Spleen (tissue), 11 donors: ENCODE measurements around the gene DENND6B. TPM values are rescaled to one million over a fixed set of nuclear protein-coding genes. Genes with fewer than 3 reads are reported as not detected.

ENCODE experiments used
- DNase-seq: peaks from one replicate; pipeline ENCODE4 v3.0.0-alpha.2; 2020
- H3K27ac ChIP-seq, 8 donors: fragments of 200-600 bp; sonication (generic) in 7 of 8; 1 replicate in 4 of 8; 2 replicates in 4 of 8; pipeline versions ENCODE4 v1.5.0 to v1.8.0; 2016 to 2021; ENCODE audit warnings: inconsistent platforms in 4 of 8, mild to moderate bottlenecking in 4 of 8, moderate library complexity in 1 of 8
- H3K27me3 ChIP-seq, 7 donors: fragments of 200-600 bp; sonication (generic) in 6 of 7; replicated peaks in 1 of 7; 1 replicate in 4 of 7; 2 replicates in 3 of 7; pipeline versions ENCODE4 v1.5.0 to v1.8.0; 2016 to 2021; ENCODE audit warnings: inconsistent platforms in 3 of 7, mild to moderate bottlenecking in 1 of 7
- H3K36me3 ChIP-seq, 6 donors: fragments of 200-600 bp; sonication (generic) in 5 of 6; 1 replicate in 4 of 6; 2 replicates in 2 of 6; pipeline versions ENCODE4 v1.5.0 to v1.8.0; 2016 to 2021; ENCODE audit warnings: inconsistent platforms in 2 of 6
- H3K4me1 ChIP-seq, 6 donors: fragments of 200-600 bp; sonication (generic) in 5 of 6; 1 replicate in 3 of 6; 2 replicates in 3 of 6; pipeline versions ENCODE4 v1.5.0 to v1.8.0; 2016 to 2021; ENCODE audit warnings: inconsistent platforms in 3 of 6
- H3K4me3 ChIP-seq, 8 donors: fragments of 200-600 bp; sonication (generic) in 7 of 8; 1 replicate in 4 of 8; 2 replicates in 4 of 8; pipeline versions ENCODE4 v1.5.0 to v1.8.0; 2016 to 2021; ENCODE audit warnings: inconsistent platforms in 4 of 8, mild to moderate bottlenecking in 4 of 8, moderate library complexity in 2 of 8
- H3K9me3 ChIP-seq, 8 donors: fragments of 200-600 bp; sonication (generic) in 7 of 8; 1 replicate in 4 of 8; 2 replicates in 4 of 8; pipeline versions ENCODE4 v1.5.0 to v1.8.0; 2016 to 2021; ENCODE audit warnings: inconsistent platforms in 4 of 8
- POLR2A ChIP-seq, 3 donors: fragments of 450-650 bp; IDR thresholded peaks; one replicate each; pipeline ENCODE4 v1.5.1; 2017; ENCODE audit warnings: antibody characterized with exemption in 3 of 3, mild to moderate bottlenecking in 1 of 3
- POLR2AphosphoS5 ChIP-seq, 3 donors: sonication (generic); formaldehyde crosslinking; IDR thresholded peaks; one replicate each; pipeline ENCODE4 v1.5.1; 2017; ENCODE audit warnings: antibody characterized with exemption in 3 of 3
- WGBS, 5 donors: extraction: QIAGEN DNeasy Blood & Tissue Kit in 3 of 5; methylation state at CpG; one replicate each; pipeline versions ENCODE4 v1.1.5 to v1.1.7; 2013 to 2018; 5-methylcytosine and 5-hydroxymethylcytosine counted together
- intact Hi-C: fragments of 100-400 bp; cut with DNase I; formaldehyde crosslinking; loops from one replicate; pipeline ENCODE4 v1.15.0; 2023; ENCODE audit warnings: low total_unique reads
- polyA plus RNA-seq, 3 donors: library from polyadenylated mRNA; stranded (reverse); fragments of 200-250 nt; gene quantifications; one replicate each; pipeline ENCODE4 v1.2.1, GENCODE V29; 2013
- total RNA-seq, 7 donors: library from RNA; depleted of rRNA in 3 of 7; stranded (reverse); fragments of >200 nt in 3 of 7; fragmentation: NEBNext Ultra II Directional in 4 of 7; extraction: Animal tissue kit (Norgen Biotek cat#: 25700) in 4 of 7; gene quantifications; one replicate each; pipeline versions ENCODE4 v1.1.0 to v1.2.1, GENCODE V29; 2016 to 2021
- TF ChIP-seq, protein P1 (sequence below), 11 experiments: fragments of 200-600 bp in 7 of 11; fragments of 450-650 bp in 4 of 11; sonication (generic) in 4 of 11; IDR thresholded peaks in 8 of 11; conservative IDR thresholded peaks in 3 of 11; 1 replicate in 7 of 11; 2 replicates in 4 of 11; pipeline versions ENCODE4 v1.4.0 to v1.8.0; 2016 to 2021; ENCODE audit warnings: antibody characterized with exemption in 11 of 11, inconsistent platforms in 4 of 11, mild to moderate bottlenecking in 1 of 11
- donor health status: healthy with polysubstance abuse.
- donor health status: DM: no; HTN: no; CAD: no; lungs with moderate emphysema.
- donor health status: DM: no; HTN: no; CAD: no.
- donor health status: Bipolar disorder and iron deficiency.
- donor health status: healthy.
- donor health status: DM: no; HTN: no; CAD: no.
- donor health status: DM: yes; HTN: yes; CAD: no.

DENND6B gene
- total and polyA plus RNA-seq, 10 donors: 4.5 to 10.4 (median 6.3) TPM

DNA sequence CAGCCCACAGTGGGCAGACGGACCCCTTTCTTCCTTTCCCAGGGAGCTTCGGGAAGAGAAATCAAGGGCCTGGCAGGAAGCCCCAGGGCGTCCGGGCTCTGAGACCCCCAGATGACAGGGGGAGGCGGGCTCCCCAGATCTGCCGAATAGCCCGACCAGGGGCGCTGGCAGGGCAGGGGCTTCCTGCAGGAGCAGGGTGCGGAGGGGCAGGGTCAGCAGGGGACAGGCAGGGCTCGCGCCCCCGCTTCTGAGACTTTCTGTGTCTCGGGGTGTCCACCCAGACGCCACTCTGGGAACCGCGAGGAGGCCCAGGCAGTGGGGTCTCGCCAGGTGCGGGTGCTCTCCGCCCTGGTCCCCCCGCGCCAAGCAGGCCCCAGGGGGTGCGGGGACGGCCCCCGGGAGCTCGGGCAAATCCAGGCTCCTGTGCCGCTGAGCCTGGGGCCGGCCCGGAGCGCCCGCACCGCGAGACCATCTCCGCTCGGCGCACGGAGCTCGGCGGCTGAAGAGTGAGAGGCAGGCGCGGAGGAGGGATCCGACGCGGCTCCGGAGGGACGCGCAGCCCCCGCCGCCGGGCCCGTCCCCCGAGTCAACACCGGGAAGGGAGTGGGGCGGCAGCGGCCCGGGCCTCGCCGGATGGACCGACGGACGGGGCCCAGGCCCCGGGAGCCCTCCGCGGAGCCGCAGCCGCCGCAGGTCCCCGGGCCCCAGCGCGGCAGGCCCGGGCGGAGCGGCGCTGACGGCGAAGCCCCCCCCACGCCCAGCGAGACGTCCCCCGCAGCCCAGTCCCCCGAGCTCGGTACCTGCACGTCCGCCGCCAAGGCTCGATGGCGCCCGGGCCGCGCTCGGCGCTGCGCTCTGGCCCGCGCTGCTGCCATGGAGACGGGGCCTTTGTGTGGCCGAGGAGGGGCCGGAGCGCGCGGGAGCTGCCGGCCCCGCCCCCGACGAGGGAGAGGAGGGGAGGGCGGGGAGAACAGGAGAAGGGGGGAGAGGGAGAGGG, 19.8 kb downstream of the DENND6B start, which contains the start of gene PLXNB2:
PLXNB2 (minus strand) TSS at position 894 of the 997 bp plus-strand sequence. CDS start 17,062 bp downstream, outside the sequence.
- 0 to 2% (median 0%) methylated on average over 40 to 104 of the region's 105 CpGs for WGBS, 5 donors
- H3K4me1 ChIP-seq: peaks cover 61 to 95% (median 88%) of the 10 kb centered on the region in 6 donors
- peaks cover 0 to 25% (median 0%) of the 10 kb centered on the region in 6 donors for H3K36me3 ChIP-seq
- H3K27ac ChIP-seq: peak within 1 kb of the TSS; percentile 73 to 96 (median 92)
- intact Hi-C loops: no loop called here
- TF ChIP-seq, protein P1, sequence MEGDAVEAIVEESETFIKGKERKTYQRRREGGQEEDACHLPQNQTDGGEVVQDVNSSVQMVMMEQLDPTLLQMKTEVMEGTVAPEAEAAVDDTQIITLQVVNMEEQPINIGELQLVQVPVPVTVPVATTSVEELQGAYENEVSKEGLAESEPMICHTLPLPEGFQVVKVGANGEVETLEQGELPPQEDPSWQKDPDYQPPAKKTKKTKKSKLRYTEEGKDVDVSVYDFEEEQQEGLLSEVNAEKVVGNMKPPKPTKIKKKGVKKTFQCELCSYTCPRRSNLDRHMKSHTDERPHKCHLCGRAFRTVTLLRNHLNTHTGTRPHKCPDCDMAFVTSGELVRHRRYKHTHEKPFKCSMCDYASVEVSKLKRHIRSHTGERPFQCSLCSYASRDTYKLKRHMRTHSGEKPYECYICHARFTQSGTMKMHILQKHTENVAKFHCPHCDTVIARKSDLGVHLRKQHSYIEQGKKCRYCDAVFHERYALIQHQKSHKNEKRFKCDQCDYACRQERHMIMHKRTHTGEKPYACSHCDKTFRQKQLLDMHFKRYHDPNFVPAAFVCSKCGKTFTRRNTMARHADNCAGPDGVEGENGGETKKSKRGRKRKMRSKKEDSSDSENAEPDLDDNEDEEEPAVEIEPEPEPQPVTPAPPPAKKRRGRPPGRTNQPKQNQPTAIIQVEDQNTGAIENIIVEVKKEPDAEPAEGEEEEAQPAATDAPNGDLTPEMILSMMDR (IDR thresholded peaks at IDR 0.05 in 8 of 11, conservative IDR thresholded peaks at IDR 0.05 in 3 of 11): no peak
- TF ChIP-seq POLR2AphosphoS5 (IDR thresholded peaks at IDR 0.05): peak; percentile 58 to 85 (median 82)
- H3K4me3 ChIP-seq: peak within 1 kb of the TSS; percentile 64 to 91 (median 83)
- no peak for DNase-seq
- H3K27me3 ChIP-seq: peaks cover 0 to 48% (median 3%) of the 10 kb centered on the region in 7 donors
- H3K9me3 ChIP-seq: no peaks in the 10 kb centered on the region

DNA sequence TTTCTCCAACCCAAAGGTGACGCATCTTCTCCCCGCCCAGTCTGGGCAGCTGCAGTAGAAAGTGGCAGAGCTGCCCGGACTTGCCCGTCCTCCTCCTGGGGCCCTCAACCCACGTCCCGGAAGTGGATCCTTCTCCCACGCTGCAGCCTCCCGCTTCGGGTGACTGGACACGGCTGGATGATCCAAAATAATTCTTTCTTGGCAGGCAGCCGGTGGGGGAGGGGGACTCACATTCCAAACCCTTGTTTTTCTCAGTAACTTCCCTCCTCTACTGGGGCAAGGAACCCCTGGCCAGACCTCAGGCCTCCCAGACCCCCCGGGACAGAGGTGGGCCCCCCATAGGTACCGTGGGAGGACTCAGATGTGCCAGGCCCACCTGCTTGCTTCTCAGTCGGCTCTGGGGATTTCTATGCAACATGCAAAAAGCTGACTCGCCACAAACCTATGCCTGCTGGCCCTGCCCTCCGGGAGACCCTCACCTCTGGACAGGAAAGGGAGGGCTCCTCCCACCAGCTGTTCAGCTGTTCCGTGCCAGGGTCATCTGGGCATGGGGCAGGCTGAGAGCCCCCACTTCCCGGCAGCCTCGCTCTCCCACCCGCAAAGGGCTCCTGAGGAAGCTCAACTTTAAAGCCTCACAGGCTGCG, 20.8 kb downstream of the DENND6B start:
- DNase-seq: no peak
- 5 to 13% (median 10%) methylated on average over 8 to 21 of the region's 21 CpGs for WGBS, 5 donors
- Histone ChIP-seq H3K27me3 (peaks cover 0 to 48% (median 3%) of the 10 kb centered on the region in 7 donors), H3K9me3 (no peaks in the 10 kb centered on the region), H3K27ac (peak overlapping the region; percentile 73 to 96 (median 92)), H3K4me3 (peak overlapping the region; percentile 64 to 91 (median 83)), H3K36me3 (peaks cover 0 to 20% (median 0%) of the 10 kb centered on the region in 6 donors), H3K4me1 (peaks cover 71 to 95% (median 88%) of the 10 kb centered on the region in 6 donors)
- no peak for TF ChIP-seq POLR2A (IDR thresholded peaks at IDR 0.05)
- TF ChIP-seq, protein P1 (IDR thresholded peaks at IDR 0.05 in 8 of 11, conservative IDR thresholded peaks at IDR 0.05 in 3 of 11): no peak
- peak; percentile 72 to 86 (median 80) for TF ChIP-seq POLR2AphosphoS5 (IDR thresholded peaks at IDR 0.05)
- intact Hi-C loops: no loop called here

DNA sequence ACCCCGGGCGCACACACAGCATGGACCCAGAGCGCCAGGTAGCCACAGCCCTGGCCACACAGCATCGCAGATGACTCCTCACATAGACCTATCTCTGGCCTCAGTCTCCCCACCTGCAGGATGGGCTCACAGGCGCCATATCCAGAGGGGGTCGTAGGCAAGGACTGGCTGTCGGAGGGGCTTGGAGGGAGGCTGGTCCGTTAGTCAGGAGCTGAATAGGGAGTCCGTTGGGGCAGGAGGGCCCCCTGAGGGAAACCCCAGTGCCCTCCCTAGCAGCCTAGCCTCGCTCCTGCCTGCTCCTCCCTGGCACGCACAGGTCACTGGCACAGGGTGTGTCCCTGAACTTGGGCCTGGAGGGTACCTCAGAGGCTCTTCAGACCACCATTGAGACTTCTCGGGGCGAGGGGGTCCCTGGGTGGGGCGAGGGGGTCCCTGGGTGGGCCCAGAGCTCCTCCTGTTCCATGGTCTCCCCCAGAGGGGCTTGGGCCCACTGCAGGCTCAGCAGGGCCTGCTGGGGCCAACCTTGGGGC, 21.4 kb downstream of the DENND6B start:
- TF ChIP-seq POLR2AphosphoS5 (IDR thresholded peaks at IDR 0.05) (no peak), POLR2A (IDR thresholded peaks at IDR 0.05) (no peak)
- TF ChIP-seq, protein P1 (IDR thresholded peaks at IDR 0.05 in 8 of 11, conservative IDR thresholded peaks at IDR 0.05 in 3 of 11): no peak
- H3K27me3 ChIP-seq: peaks cover 0 to 54% (median 3%) of the 10 kb centered on the region in 7 donors
- peak overlapping the region; percentile 73 to 96 (median 92) for H3K27ac ChIP-seq
- no peaks in the 10 kb centered on the region for H3K9me3 ChIP-seq
- H3K36me3 ChIP-seq: peaks cover 0 to 24% (median 0%) of the 10 kb centered on the region in 6 donors
- DNase-seq: no peak
- peak overlapping the region; percentile 64 to 91 (median 83) for H3K4me3 ChIP-seq
- intact Hi-C loops: no loop called here
- peaks cover 77 to 95% (median 92%) of the 10 kb centered on the region in 6 donors for H3K4me1 ChIP-seq
- 46 to 83% (median 62%) methylated on average over 5 to 14 of the region's 14 CpGs for WGBS, 5 donors
